Neural progenitor cell (in vitro differentiated cells): Measurements from ENCODE around the gene NUBPL.

Experiments used
- CTCF ChIP-seq: fragments of 200-600 bp; sonication (generic); IDR thresholded peaks from 2 replicates; pipeline ENCODE4 v1.5.1; 2017; ENCODE audit warnings: antibody characterized with exemption, mild to moderate bottlenecking
- EZH2 ChIP-seq: fragments of 200-600 bp; sonication (generic); IDR thresholded peaks from 2 replicates; pipeline ENCODE4 v1.6.1; 2017; ENCODE audit warnings: antibody characterized with exemption, mild to moderate bottlenecking, moderate library complexity
- EZH2phosphoT487 ChIP-seq: fragments of 200-600 bp; sonication (generic); IDR thresholded peaks from 2 replicates; pipeline ENCODE4 v1.6.1; 2017; ENCODE audit warnings: antibody characterized with exemption

DNA sequence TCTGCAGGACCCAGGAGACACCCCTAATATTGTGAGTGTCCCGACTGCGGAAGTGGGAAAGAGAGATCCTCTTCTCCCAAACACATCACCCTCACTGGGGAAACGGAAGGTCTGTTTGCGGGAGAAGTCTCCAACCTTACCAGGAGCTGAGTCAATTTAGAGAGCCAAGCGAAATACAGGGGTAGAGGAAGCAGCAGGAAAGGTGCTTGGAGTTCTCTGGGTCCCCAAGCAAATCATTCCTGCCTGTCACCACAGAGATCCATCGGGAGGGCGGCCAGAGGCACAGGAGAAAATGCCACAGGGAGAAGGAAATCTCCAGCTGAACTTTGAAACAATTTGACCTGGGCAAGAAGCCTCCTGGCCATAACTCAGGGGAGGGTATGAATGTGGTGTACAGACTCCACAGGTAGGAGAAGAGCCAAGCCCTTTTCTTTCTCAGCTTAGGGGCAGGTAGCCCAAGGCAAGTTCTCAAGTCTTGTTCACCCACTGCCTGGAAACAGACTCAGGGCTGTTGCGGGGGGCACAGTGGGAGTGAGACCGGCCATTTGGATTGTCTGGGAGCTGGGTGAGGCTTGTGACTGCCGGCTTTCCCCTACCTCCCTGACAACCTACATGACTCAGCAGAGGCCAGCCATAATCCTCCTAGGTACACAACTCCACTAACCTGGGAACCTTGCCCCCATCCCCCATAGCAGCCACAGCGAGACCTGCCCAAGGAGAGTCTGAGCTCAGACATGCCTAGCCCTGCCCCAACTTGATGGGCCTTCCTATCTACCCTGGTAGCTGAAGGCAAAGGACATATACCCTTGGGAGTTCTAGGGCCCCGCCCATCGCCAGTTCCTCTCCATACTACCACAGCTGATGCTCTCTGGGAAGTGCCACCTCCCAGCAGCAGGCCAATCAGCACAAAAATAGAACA, 304.0 kb downstream of the NUBPL start:
- TF ChIP-seq CTCF = no peak
- TF ChIP-seq EZH2phosphoT487 = no peak
- TF ChIP-seq EZH2 = no peak
